Left hindlimb (tissue), 1 donor: ENCODE measurements around the gene IFT57.

ENCODE experiments used
- DNase-seq: peaks from one replicate; pipeline ENCODE4 v3.0.0-alpha.2; 2018

IFT57 gene

GRCh38 chr3:108215871-108216270 is 6.4 kb downstream of the IFT57 start:
- no peak for DNase-seq

GRCh38 chr3:108209579-108209978 is 12.6 kb downstream of the IFT57 start:
- DNase-seq: no peak

GRCh38 chr3:108208831-108209230 is 13.4 kb downstream of the IFT57 start:
- no peak for DNase-seq

- no peak for DNase-seq
Observed at GRCh38 chr3:108202834-108203233, 19.4 kb downstream of the IFT57 start.

GRCh38 chr3:108202080-108202479 is 20.1 kb downstream of the IFT57 start:
- no peak for DNase-seq

- no peak for DNase-seq
Observed at GRCh38 chr3:108201258-108201657, 21.0 kb downstream of the IFT57 start.

GRCh38 chr3:108200578-108200977 is 21.6 kb downstream of the IFT57 start:
- no peak for DNase-seq

GRCh38 chr3:108200024-108200423 is 22.2 kb downstream of the IFT57 start:
- DNase-seq: no peak

GRCh38 chr3:108191394-108191793 is 30.8 kb downstream of the IFT57 start:
- DNase-seq: no peak

GRCh38 chr3:108190346-108190745 is 31.9 kb downstream of the IFT57 start:
- no peak for DNase-seq

- no peak for DNase-seq
Observed at GRCh38 chr3:108189440-108189839, 32.8 kb downstream of the IFT57 start.

- no peak for DNase-seq
Observed at GRCh38 chr3:108185536-108185935, 36.7 kb downstream of the IFT57 start.

- DNase-seq: no peak
Observed at GRCh38 chr3:108184824-108185223, 37.4 kb downstream of the IFT57 start.

GRCh38 chr3:108183971-108184370 is 38.3 kb downstream of the IFT57 start:
- DNase-seq: no peak

- DNase-seq: no peak
Observed at GRCh38 chr3:108183181-108183580, 39.0 kb downstream of the IFT57 start.

GRCh38 chr3:108182339-108182738 is 39.9 kb downstream of the IFT57 start:
- no peak for DNase-seq

GRCh38 chr3:108181172-108181571 is 41.1 kb downstream of the IFT57 start:
- no peak for DNase-seq

GRCh38 chr3:108180194-108180593 is 42.0 kb downstream of the IFT57 start:
- no peak for DNase-seq

GRCh38 chr3:108178676-108179075 is 43.5 kb downstream of the IFT57 start:
- no peak for DNase-seq

- DNase-seq: no peak
Observed at GRCh38 chr3:108177536-108177935, 44.7 kb downstream of the IFT57 start.

GRCh38 chr3:108175352-108175751 is 46.9 kb downstream of the IFT57 start:
- DNase-seq: no peak

GRCh38 chr3:108171106-108171505 is 51.1 kb downstream of the IFT57 start:
- DNase-seq: no peak

- no peak for DNase-seq
Observed at GRCh38 chr3:108164391-108164790, 57.8 kb downstream of the IFT57 start.

GRCh38 chr3:108159865-108160264 is 62.4 kb downstream of the IFT57 start:
- DNase-seq: no peak

- no peak for DNase-seq
Observed at GRCh38 chr3:108159105-108159504, 63.1 kb downstream of the IFT57 start.

- DNase-seq: no peak
Observed at GRCh38 chr3:108158251-108158650, 64.0 kb downstream of the IFT57 start.
